Mammary microvascular endothelial cell (primary cell): ENCODE results near the gene ZNG1A. TPM values are rescaled to one million over a fixed set of nuclear protein-coding genes. Genes with fewer than 3 reads are reported as not detected.

ENCODE experiments used
- total RNA-seq: library from RNA; depleted of rRNA; stranded (reverse); fragments of >200 nt; gene quantifications from 2 replicates; pipeline ENCODE4 v1.2.3, GENCODE V29; 2015

Gene ZNG1A
- 18.5 and 32.7 TPM in 2 replicates for total RNA-seq

DNA sequence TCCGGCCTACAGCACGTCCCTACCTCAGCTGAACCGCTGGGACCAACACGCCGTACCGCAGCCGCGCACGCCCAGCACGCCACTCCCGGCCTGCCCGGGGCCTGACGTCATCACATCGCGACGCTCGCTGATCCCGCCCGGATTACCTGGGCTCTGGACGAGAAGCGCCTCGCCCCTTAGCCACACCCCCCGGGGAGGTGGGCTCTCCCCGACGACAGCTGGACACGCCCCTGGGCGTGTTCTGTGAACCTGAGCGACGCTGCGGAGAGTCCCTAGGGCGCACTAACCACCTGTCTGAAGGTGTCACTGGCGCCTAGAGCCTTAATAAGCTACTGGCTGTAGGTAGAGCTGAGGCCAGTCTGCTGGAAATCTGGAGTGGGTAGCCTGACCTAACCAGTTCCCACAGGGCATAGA is at the start of gene ZNG1A:
Gene ZNG1A (minus strand): TSS at position 87 of the 414 bp plus-strand sequence. CDS start 87 bp downstream, outside the sequence.

GRCh38 chr9:214648-215493 is 36.0 kb upstream of the ZNG1A start, which contains the start of gene DOCK8:
Gene DOCK8, plus strand, starts transcription at chr9:214865. Its CDS starts 112 bp downstream, at chr9:214977.

DNA sequence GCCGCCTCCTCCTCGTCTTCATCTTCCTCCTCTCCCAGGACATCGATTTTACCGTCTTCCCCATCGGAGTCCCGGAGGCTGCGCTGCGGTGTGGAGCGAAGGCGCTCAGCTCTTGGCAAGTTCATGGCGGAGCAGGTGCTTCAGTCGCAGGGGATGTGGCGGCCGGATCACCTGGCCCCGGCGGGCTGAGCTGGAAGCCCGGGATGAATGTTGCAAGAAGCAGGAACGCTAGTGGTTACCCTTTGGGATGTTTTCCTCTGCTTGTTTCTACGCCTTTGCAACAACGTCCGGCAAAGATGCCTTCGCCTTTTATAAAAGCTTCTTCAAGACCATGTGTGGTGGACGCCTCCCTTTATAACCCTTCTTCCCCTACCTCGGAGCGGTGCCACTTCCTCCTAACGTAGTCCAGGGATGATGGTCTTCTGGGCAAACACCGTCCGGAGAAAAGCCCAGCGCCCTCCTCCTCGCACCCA is 60.8 kb downstream of the ZNG1A start, which contains the start of gene FOXD4:
Gene FOXD4 (minus strand): TSS at position 423 of the 473 bp plus-strand sequence. CDS start 298 bp downstream, at position 125.

Other genes starting within 250 kb of the ZNG1A start
- gene WASHC1, start 149.6 kb downstream of the ZNG1A start, total RNA-seq = 4.1 and 5.1 TPM in 2 replicates
- not detected in 2 replicates for gene FOXD4, start 60.6 kb downstream of the ZNG1A start, total RNA-seq
- gene DOCK8, start 35.8 kb upstream of the ZNG1A start, total RNA-seq = 2.8 and 3.0 TPM in 2 replicates